HK-2 (cell line): ENCODE results near the gene SH3PXD2A.
A peak's percentile ranks its signal among the peaks of the same experiment; 100 is the strongest.
"Not testable (repeated sequence)": the region's sequence is repeated elsewhere in the genome, so short reads cannot be mapped to it uniquely, and the experiment has no call there.

Experiments used
- DNase-seq: peaks from one replicate; pipeline ENCODE4 v3.0.0-alpha.2; 2018; ENCODE audit not compliant: unreplicated experiment

Gene SH3PXD2A

GRCh38 chr10:103765981-103766380, 89.4 kb downstream of the SH3PXD2A start:
- peak; percentile 68 for DNase-seq

- DNase-seq = no peak
Measured at GRCh38 chr10:103765168-103765567, 90.2 kb downstream of the SH3PXD2A start.

GRCh38 chr10:103764296-103765088, 90.9 kb downstream of the SH3PXD2A start:
- no peak for DNase-seq

GRCh38 chr10:103763374-103764202, 91.8 kb downstream of the SH3PXD2A start:
- no peak for DNase-seq

GRCh38 chr10:103762916-103763315, 92.5 kb downstream of the SH3PXD2A start:
- DNase-seq = no peak

GRCh38 chr10:103762162-103762561, 93.2 kb downstream of the SH3PXD2A start:
- DNase-seq = no peak

GRCh38 chr10:103761075-103761920, 94.1 kb downstream of the SH3PXD2A start:
- no peak for DNase-seq

GRCh38 chr10:103760233-103760632, 95.1 kb downstream of the SH3PXD2A start:
- DNase-seq = not testable (repeated sequence)

- peak; percentile 55 for DNase-seq
Measured at GRCh38 chr10:103759100-103759781, 96.1 kb downstream of the SH3PXD2A start.

- DNase-seq = no peak
Measured at GRCh38 chr10:103758294-103758681, 97.1 kb downstream of the SH3PXD2A start.

GRCh38 chr10:103757531-103758293, 97.7 kb downstream of the SH3PXD2A start:
- DNase-seq = peak; percentile 89

GRCh38 chr10:103756277-103756869, 99.0 kb downstream of the SH3PXD2A start:
- no peak for DNase-seq

GRCh38 chr10:103752680-103753248, 102.6 kb downstream of the SH3PXD2A start:
- DNase-seq = no peak

GRCh38 chr10:103751667-103752290, 103.6 kb downstream of the SH3PXD2A start:
- no peak for DNase-seq

GRCh38 chr10:103750836-103751235, 104.5 kb downstream of the SH3PXD2A start:
- DNase-seq = no peak

GRCh38 chr10:103749779-103750178, 105.6 kb downstream of the SH3PXD2A start:
- DNase-seq = no peak

GRCh38 chr10:103748020-103748419, 107.4 kb downstream of the SH3PXD2A start:
- no peak for DNase-seq

- no peak for DNase-seq
Measured at GRCh38 chr10:103747193-103747865, 108.0 kb downstream of the SH3PXD2A start.

- DNase-seq = no peak
Measured at GRCh38 chr10:103746598-103746997, 108.8 kb downstream of the SH3PXD2A start.
